Hepatic stellate cell (primary cell): ENCODE data around the gene SF1.
A peak's percentile ranks its signal among the peaks of the same experiment; 100 is the strongest.
"Not testable (repeated sequence)": the region's sequence is repeated elsewhere in the genome, so short reads cannot be mapped to it uniquely, and the experiment has no call there.

ENCODE experiments used
- DNase-seq: peaks from one replicate; pipeline ENCODE4 v3.0.0; 2011; ENCODE audit warnings: low spot score

SF1 gene

GRCh38 chr11:64778473-64779298, at the start of gene SF1:
TSS of gene SF1 (minus strand) at chr11:64778542. CDS start at chr11:64778392, 150 bp downstream.
- peak; percentile 98 for DNase-seq

- no peak for DNase-seq
Measured at GRCh38 chr11:64827451-64827839, 49.1 kb upstream of the SF1 start.

GRCh38 chr11:64826578-64827450, 48.5 kb upstream of the SF1 start:
- no peak for DNase-seq

GRCh38 chr11:64826062-64826461, 47.7 kb upstream of the SF1 start:
- no peak for DNase-seq

GRCh38 chr11:64823568-64824119, 45.3 kb upstream of the SF1 start:
- DNase-seq, result no peak

GRCh38 chr11:64817476-64817875, 39.1 kb upstream of the SF1 start:
- no peak for DNase-seq

- DNase-seq, result not testable (repeated sequence)
Measured at GRCh38 chr11:64815433-64815832, 37.1 kb upstream of the SF1 start.

GRCh38 chr11:64814712-64815187, 36.4 kb upstream of the SF1 start:
- DNase-seq, result no peak

- DNase-seq, result no peak
Measured at GRCh38 chr11:64813826-64814225, 35.5 kb upstream of the SF1 start.

- no peak for DNase-seq
Measured at GRCh38 chr11:64810891-64811272, 32.5 kb upstream of the SF1 start.

- DNase-seq, result peak; percentile 99
Measured at GRCh38 chr11:64810271-64810890, 32.0 kb upstream of the SF1 start, which contains the start of gene MEN1. TSS of gene MEN1 (minus strand) at chr11:64810551. CDS start at chr11:64810109, 442 bp downstream.

- peak; percentile 40 for DNase-seq
Measured at GRCh38 chr11:64809781-64810241, 31.5 kb upstream of the SF1 start.

GRCh38 chr11:64805481-64805880, 27.1 kb upstream of the SF1 start:
- DNase-seq, result no peak

GRCh38 chr11:64804346-64805210, 26.2 kb upstream of the SF1 start:
- no peak for DNase-seq

GRCh38 chr11:64803846-64804345, 25.6 kb upstream of the SF1 start:
- DNase-seq, result no peak

- peak; percentile 95 for DNase-seq
Measured at GRCh38 chr11:64803158-64803845, 25.0 kb upstream of the SF1 start, which contains the start of gene MAP4K2. TSS of gene MAP4K2 (minus strand) at chr11:64803214. CDS start at chr11:64803149, 65 bp downstream.

GRCh38 chr11:64802370-64803157, 24.2 kb upstream of the SF1 start:
- no peak for DNase-seq

GRCh38 chr11:64801561-64802369, 23.4 kb upstream of the SF1 start:
- no peak for DNase-seq
